H1 (cell line): ENCODE data around the gene GID4. TPM values are rescaled to one million over a fixed set of nuclear protein-coding genes. Genes with fewer than 3 reads are reported as not detected.

Source experiments
- CTCF ChIA-PET: fragments of 300-600 bp; sonication (Branson Sonifier 250); formaldehyde crosslinking; loops from one replicate; lab custom pipeline; 2021; ENCODE audit not compliant: partially characterized antibody; lab: Charles Lee
- POLR2A ChIA-PET: fragments of 300-600 bp; sonication (Branson Sonifier 250); formaldehyde crosslinking; loops from one replicate; lab custom pipeline; 2021; ENCODE audit warnings: inconsistent platforms; ENCODE audit not compliant: partially characterized antibody; lab: Charles Lee
- DNase-seq, 2 experiments: peaks; one replicate each; pipeline versions ENCODE4 v3.0.0 to v3.0.0-alpha.2; 2010 to 2022; ENCODE audit warnings: low spot score in 2 of 2, low read depth in 1 of 2, mixed read lengths in 1 of 2
- FAIRE-seq: peaks from 2 replicates; lab custom pipeline; 2011; peaks lifted over from hg19 to GRCh38; lab: Jason Lieb, UNC
- H2AFZ ChIP-seq: 2 replicates; pipeline ENCODE4 v1.8.1; 2012; ENCODE audit warnings: low read length, inconsistent platforms
- H2AK5ac ChIP-seq: 2 replicates; pipeline ENCODE4 v1.6.1; 2013; ENCODE audit warnings: low read depth, low read length
- H2BK120ac ChIP-seq: replicated peaks from 2 replicates; pipeline ENCODE3; 2013; ENCODE audit warnings: low read depth, low read length, inconsistent platforms
- H2BK12ac ChIP-seq: 2 replicates; pipeline ENCODE4 v1.6.1; 2013; ENCODE audit warnings: low read depth, low read length
- H2BK15ac ChIP-seq: 2 replicates; pipeline ENCODE4 v1.6.1; 2013; ENCODE audit warnings: low read length
- H2BK20ac ChIP-seq: 2 replicates; pipeline ENCODE4 v1.6.1; 2013; ENCODE audit warnings: low read length
- H2BK5ac ChIP-seq: 2 replicates; pipeline ENCODE4 v1.6.1; 2013; ENCODE audit warnings: low read depth, low read length
- H3K14ac ChIP-seq: 2 replicates; pipeline ENCODE4 v1.6.1; 2013; ENCODE audit warnings: inconsistent platforms; ENCODE audit not compliant: insufficient read length
- H3K18ac ChIP-seq: 2 replicates; pipeline ENCODE4 v1.6.1; 2013; ENCODE audit warnings: low read length; ENCODE audit errors: extremely low read depth
- H3K23ac ChIP-seq: 2 replicates; pipeline ENCODE4 v1.6.1; 2013; ENCODE audit warnings: inconsistent platforms; ENCODE audit not compliant: insufficient read length
- H3K23me2 ChIP-seq: 2 replicates; pipeline ENCODE4 v1.6.1; 2013; ENCODE audit warnings: low read depth, low read length
- H3K27ac ChIP-seq: 2 replicates; pipeline ENCODE4 v1.6.1; 2011; ENCODE audit warnings: low read depth, low read length, inconsistent platforms
- H3K27me3 ChIP-seq, 4 experiments: replicated peaks in 1 of 4; 1 replicate in 1 of 4; 2 replicates in 3 of 4; pipeline versions ENCODE4 v1.6.1 to v1.8.1; 2011 to 2013; ENCODE audit warnings: low read length in 3 of 4, mild to moderate bottlenecking in 3 of 4, inconsistent platforms in 2 of 4, mixed read lengths in 2 of 4, moderate library complexity in 1 of 4; ENCODE audit not compliant: control insufficient read depth in 3 of 4, insufficient read depth in 3 of 4; ENCODE audit errors: extremely low read depth in 1 of 4
- H3K36me3 ChIP-seq, 4 experiments: 2 replicates each; pipeline versions ENCODE4 v1.6.1 to v1.8.1; 2011 to 2013; ENCODE audit warnings: mild to moderate bottlenecking in 4 of 4, low read length in 3 of 4, moderate library complexity in 2 of 4, control low read depth in 1 of 4, inconsistent platforms in 1 of 4; ENCODE audit not compliant: insufficient read depth in 4 of 4, control insufficient read depth in 2 of 4
- H3K4ac ChIP-seq: replicated peaks from 2 replicates; pipeline ENCODE3; 2013; ENCODE audit warnings: low read length, low read depth, mixed read lengths, inconsistent platforms; ENCODE audit not compliant: insufficient read length
- H3K4me1 ChIP-seq, 4 experiments: replicated peaks in 1 of 4; 1 replicate in 1 of 4; 2 replicates in 3 of 4; pipeline versions ENCODE4 v1.6.1 to v1.8.1; 2011 to 2013; ENCODE audit warnings: low read length in 3 of 4, inconsistent platforms in 2 of 4, mixed read lengths in 1 of 4; ENCODE audit not compliant: insufficient read depth in 4 of 4, control insufficient read depth in 3 of 4
- H3K4me2 ChIP-seq, 2 experiments: 2 replicates each; pipeline versions ENCODE4 v1.6.1 to v1.8.1; 2011 to 2013; ENCODE audit warnings: low read depth in 2 of 2, low read length in 2 of 2, control low read depth in 1 of 2, inconsistent platforms in 1 of 2, mild to moderate bottlenecking in 1 of 2; ENCODE audit not compliant: insufficient read depth in 1 of 2
- H3K4me3 ChIP-seq, 4 experiments: fragments of 200-600, 300-600 bp in 1 of 4; sonication (generic), shearing (Covaris generic), sonication (Bioruptor Twin) in 1 of 4; 2 replicates each; pipeline versions ENCODE4 v1.5.1 to v1.8.1; 2011 to 2016; ENCODE audit warnings: low read length in 4 of 4, low read depth in 3 of 4, control low read depth in 2 of 4, inconsistent platforms in 2 of 4, mild to moderate bottlenecking in 2 of 4, mixed read lengths in 1 of 4, moderate library complexity in 1 of 4; ENCODE audit not compliant: insufficient read depth in 2 of 4; ENCODE audit errors: extremely low read depth in 1 of 4
- H3K56ac ChIP-seq: replicated peaks from 2 replicates; pipeline ENCODE3; 2013; ENCODE audit warnings: low read depth, mild to moderate bottlenecking, mixed read lengths, low read length, inconsistent platforms; ENCODE audit not compliant: insufficient read length
- H3K79me1 ChIP-seq: 2 replicates; pipeline ENCODE4 v1.6.1; 2013; ENCODE audit warnings: low read depth, low read length, control low read depth
- H3K79me2 ChIP-seq, 2 experiments: 2 replicates each; pipeline versions ENCODE4 v1.6.1 to v1.8.1; 2012 to 2013; ENCODE audit warnings: low read length in 2 of 2, mild to moderate bottlenecking in 2 of 2, inconsistent platforms in 1 of 2; ENCODE audit not compliant: insufficient read depth in 2 of 2, control insufficient read depth in 1 of 2
- H3K9ac ChIP-seq, 4 experiments: replicated peaks in 1 of 4; 1 replicate in 1 of 4; 2 replicates in 3 of 4; pipeline versions ENCODE4 v1.6.1 to v1.8.1; 2011 to 2013; ENCODE audit warnings: low read depth in 3 of 4, low read length in 3 of 4, control low read depth in 2 of 4, mild to moderate bottlenecking in 2 of 4, moderate library complexity in 2 of 4, inconsistent platforms in 1 of 4; ENCODE audit errors: extremely low read depth in 1 of 4
- H3K9me3 ChIP-seq, 2 experiments: 2 replicates each; pipeline versions ENCODE4 v1.6.1 to v1.8.1; 2012 to 2013; ENCODE audit warnings: mild to moderate bottlenecking in 2 of 2, moderate library complexity in 2 of 2, control low read depth in 1 of 2, inconsistent platforms in 1 of 2, low read depth in 1 of 2, low read length in 1 of 2, mixed read lengths in 1 of 2; ENCODE audit not compliant: insufficient read depth in 2 of 2
- H4K20me1 ChIP-seq, 2 experiments: replicated peaks in 1 of 2; 2 replicates each; pipeline versions ENCODE3 to v1.8.1; 2011 to 2013; ENCODE audit warnings: inconsistent platforms in 2 of 2, low read length in 2 of 2, mild to moderate bottlenecking in 1 of 2; ENCODE audit not compliant: insufficient read depth in 2 of 2, control insufficient read depth in 1 of 2
- H4K5ac ChIP-seq: 2 replicates; pipeline ENCODE4 v1.6.1; 2013; ENCODE audit warnings: low read length, low read depth, mixed read lengths, inconsistent platforms; ENCODE audit not compliant: insufficient read length
- H4K8ac ChIP-seq: 2 replicates; pipeline ENCODE4 v1.8.0; 2013; ENCODE audit warnings: mild to moderate bottlenecking, moderate library complexity, low read length, inconsistent platforms; ENCODE audit not compliant: insufficient read depth; ENCODE audit errors: extremely low read depth
- H4K91ac ChIP-seq: replicated peaks from 2 replicates; pipeline ENCODE3; 2013; ENCODE audit warnings: low read length, mixed read lengths, inconsistent platforms; ENCODE audit not compliant: insufficient read length
- ASH2L ChIP-seq: fragments of 200-600, 300-600 bp; sonication (generic); IDR thresholded peaks from one replicate; pipeline ENCODE4 v1.7.1; 2017; ENCODE audit warnings: low read length
- GTF2F1 ChIP-seq: IDR thresholded peaks from 2 replicates; pipeline ENCODE4 v1.6.1; 2012; ENCODE audit warnings: low read depth, low read length, improper control_type of control experiment, borderline replicate concordance
- JUN ChIP-seq: IDR thresholded peaks from 2 replicates; pipeline ENCODE4 v1.6.1; 2011; ENCODE audit warnings: low read depth, mild to moderate bottlenecking, improper control_type of control experiment, low read length
- KDM5A ChIP-seq: fragments of 200-600 bp; IDR thresholded peaks from 2 replicates; pipeline ENCODE4 v1.7.1; 2012; ENCODE audit warnings: mild to moderate bottlenecking, low read length, inconsistent platforms, mixed read lengths
- PHF8 ChIP-seq: fragments of 200-600 bp; sonication (generic); conservative IDR thresholded peaks from 2 replicates; pipeline ENCODE4 v1.7.1; 2012; ENCODE audit warnings: low read depth, mild to moderate bottlenecking, inconsistent platforms, low read length, moderate library complexity
- TAF1 ChIP-seq: IDR thresholded peaks from 2 replicates; pipeline ENCODE4 v1.6.1; 2011; ENCODE audit warnings: mild to moderate bottlenecking, low read depth, low read length
- TAF7 ChIP-seq: optimal IDR thresholded peaks from 2 replicates; pipeline ENCODE3; 2011; ENCODE audit warnings: low read depth, mild to moderate bottlenecking, inconsistent platforms, low read length, moderate library complexity, borderline replicate concordance
- WGBS, 2 experiments: shearing (Covaris generic) in 1 of 2; methylation state at CpG; one replicate each; pipeline versions ENCODE4 v1.1.6 to v1.1.7; 2013 to 2015; ENCODE audit warnings: low lambda C conversion rate in 2 of 2, mixed read lengths in 2 of 2, inconsistent platforms in 1 of 2, low coverage in 1 of 2, missing lambda C conversion rate in 1 of 2; ENCODE audit not compliant: insufficient replicate concordance in 2 of 2, insufficient coverage in 1 of 2, insufficient read length in 1 of 2; ENCODE audit errors: extremely low coverage in 1 of 2, missing lambda C conversion rate in 1 of 2; 5-methylcytosine and 5-hydroxymethylcytosine counted together
- polyA plus RNA-seq, 7 experiments: library from polyadenylated mRNA; depleted of rRNA in 3 of 7; stranded (reverse) in 5 of 7; unstranded in 2 of 7; fragments of >200 nt in 5 of 7; fragments of 200-250 nt in 2 of 7; gene quantifications; 1 replicate in 5 of 7; 2 replicates in 1 of 7; 4 replicates in 1 of 7; pipeline versions ENCODE4 v1.2.1 to v1.2.3, GENCODE V29; 2011 to 2013; ENCODE audit warnings: missing spikeins in 2 of 7, mixed read lengths in 2 of 7
- total RNA-seq: library from RNA; stranded (reverse); fragmentation: NEBNext Ultra II Directional; extraction: Animal tissue kit (Norgen Biotek cat#: 25700); gene quantifications from 2 replicates; pipeline ENCODE4 v1.2.1, GENCODE V29; 2021
- TF ChIP-seq, protein P1 (sequence below), 3 experiments: IDR thresholded peaks; 1 replicate in 2 of 3; 2 replicates in 1 of 3; pipeline versions ENCODE4 v1.5.1 to v1.6.1; 2011; ENCODE audit warnings: low read length in 3 of 3, mild to moderate bottlenecking in 3 of 3, inconsistent platforms in 2 of 3, low read depth in 1 of 3, moderate library complexity in 1 of 3; ENCODE audit not compliant: insufficient read depth in 1 of 3; ENCODE audit errors: control extremely low read depth in 1 of 3

The GID4 gene
- total and polyA plus RNA-seq, 2 of the 8 experiments (the other 6 are each of a cell fraction or from before 2014, with no cell fraction given) = 5.6 to 15.0 TPM

DNA sequence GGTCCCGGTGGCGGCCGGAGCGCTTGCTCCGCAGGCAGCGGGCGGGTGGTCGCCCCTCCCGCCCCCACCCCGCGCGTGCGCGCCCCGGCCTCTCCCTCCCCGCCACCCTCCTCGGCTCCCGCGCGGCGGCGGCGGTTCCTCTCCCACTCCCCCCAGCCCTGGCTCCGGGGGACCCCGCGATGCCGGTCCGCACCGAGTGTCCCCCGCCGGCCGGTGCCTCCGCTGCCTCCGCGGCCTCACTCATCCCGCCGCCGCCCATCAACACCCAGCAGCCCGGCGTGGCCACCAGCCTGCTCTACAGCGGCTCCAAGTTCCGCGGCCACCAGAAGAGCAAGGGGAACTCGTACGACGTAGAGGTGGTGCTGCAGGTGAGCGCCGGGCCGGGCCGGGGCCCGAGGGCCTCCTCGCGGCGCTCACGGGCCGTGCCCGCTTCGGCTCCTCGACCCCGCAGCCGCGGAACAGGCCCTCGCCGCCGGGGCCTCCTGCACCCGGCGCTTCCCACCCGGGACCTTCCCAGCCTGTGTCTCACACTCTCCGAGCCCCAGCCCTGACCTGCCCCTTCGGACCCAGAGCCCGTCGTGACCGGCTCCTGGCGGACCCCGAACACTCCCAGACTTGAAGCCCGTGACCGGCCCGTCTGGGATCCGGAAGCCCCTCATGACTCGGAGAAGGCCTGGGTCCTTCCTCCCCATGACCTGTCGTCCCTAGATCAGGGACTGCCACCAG, 490 bp downstream of the GID4 start:
- no peak overlapping the region for H3K56ac ChIP-seq
- peak overlapping the region; percentile 62 for H4K8ac ChIP-seq
- H3K14ac ChIP-seq = no peak overlapping the region
- no peak overlapping the region for H2BK12ac ChIP-seq
- H3K4ac ChIP-seq = no peak overlapping the region
- FAIRE-seq = no peak
- H4K91ac ChIP-seq = no peak overlapping the region
- POLR2A ChIA-PET = interaction anchor here (1.6 kb wide), 1 partner anchor 16 kb away, joined by 7 read pairs; no protein-coding TSS in a partner anchor
- H3K36me3 ChIP-seq = no peaks in the 10 kb centered on the region
- WGBS, 2 experiments = 3% methylated on average over 38 of the region's 81 CpGs; no CpG with 5 or more reads in 1 of the 2 experiments
- H3K27me3 ChIP-seq = peaks cover 0 to 6% (median 3%) of the 10 kb centered on the region in 4 experiments; a peak in 2 of 7 replicates
- no peak overlapping the region for H2BK20ac ChIP-seq
- H4K20me1 ChIP-seq = peaks cover 4 to 5% of the 10 kb centered on the region in 2 experiments
- peak in 1 of 2 experiments; percentile 56 for DNase-seq
- no peak overlapping the region for H2BK15ac ChIP-seq
- no peak overlapping the region for H2BK5ac ChIP-seq
- H2BK120ac ChIP-seq = no peak overlapping the region
- H3K18ac ChIP-seq = no peak overlapping the region
- no peak overlapping the region for H3K23ac ChIP-seq
- H2AK5ac ChIP-seq = no peak overlapping the region
- no peak overlapping the region; the same call in 1 of the 2 replicates for H2AFZ ChIP-seq
- H3K4me2 ChIP-seq = peak overlapping the region; percentile 71 to 84
- H3K27ac ChIP-seq = no peak overlapping the region
- CTCF ChIA-PET = interaction anchor here (1.0 kb wide), 1 partner anchor 229 kb away, joined by 3 read pairs; no protein-coding TSS in a partner anchor
- H3K4me3 ChIP-seq = peak overlapping the region; percentile 60 to 95 (median 86)
- peaks cover 3% of the 10 kb centered on the region; the same call in 1 of the 2 replicates for H3K79me1 ChIP-seq
- H3K23me2 ChIP-seq = peaks cover 7% of the 10 kb centered on the region
- H3K4me1 ChIP-seq = peaks cover 0 to 4% (median 3%) of the 10 kb centered on the region in 4 experiments
- H4K5ac ChIP-seq = peak overlapping the region; percentile 30
- peak overlapping the region in 3 of 4 experiments; percentile 39 to 78 (median 53); a peak in 5 of 7 replicates for H3K9ac ChIP-seq
- H3K9me3 ChIP-seq = no peaks in the 10 kb centered on the region
- peaks cover 0 to 20% of the 10 kb centered on the region in 2 experiments; a peak in 1 of 4 replicates for H3K79me2 ChIP-seq
- TF ChIP-seq TAF7 (peak; percentile 34), KDM5A (no peak), JUN (no peak), ASH2L (peak; percentile 61), GTF2F1 (no peak), PHF8 (peak; percentile 56), TAF1 (0 out of 2 replicates have a peak, but pooled peaks have one; percentile 39)
- TF ChIP-seq, protein P1, sequence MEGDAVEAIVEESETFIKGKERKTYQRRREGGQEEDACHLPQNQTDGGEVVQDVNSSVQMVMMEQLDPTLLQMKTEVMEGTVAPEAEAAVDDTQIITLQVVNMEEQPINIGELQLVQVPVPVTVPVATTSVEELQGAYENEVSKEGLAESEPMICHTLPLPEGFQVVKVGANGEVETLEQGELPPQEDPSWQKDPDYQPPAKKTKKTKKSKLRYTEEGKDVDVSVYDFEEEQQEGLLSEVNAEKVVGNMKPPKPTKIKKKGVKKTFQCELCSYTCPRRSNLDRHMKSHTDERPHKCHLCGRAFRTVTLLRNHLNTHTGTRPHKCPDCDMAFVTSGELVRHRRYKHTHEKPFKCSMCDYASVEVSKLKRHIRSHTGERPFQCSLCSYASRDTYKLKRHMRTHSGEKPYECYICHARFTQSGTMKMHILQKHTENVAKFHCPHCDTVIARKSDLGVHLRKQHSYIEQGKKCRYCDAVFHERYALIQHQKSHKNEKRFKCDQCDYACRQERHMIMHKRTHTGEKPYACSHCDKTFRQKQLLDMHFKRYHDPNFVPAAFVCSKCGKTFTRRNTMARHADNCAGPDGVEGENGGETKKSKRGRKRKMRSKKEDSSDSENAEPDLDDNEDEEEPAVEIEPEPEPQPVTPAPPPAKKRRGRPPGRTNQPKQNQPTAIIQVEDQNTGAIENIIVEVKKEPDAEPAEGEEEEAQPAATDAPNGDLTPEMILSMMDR (IDR thresholded peaks at IDR 0.05; ENCODE audit: control extremely low read depth in 1 of 3, insufficient read depth in 1 of 3, low read depth in 1 of 3, low read length in 3 of 3) = 0 out of 4 replicates have a peak, but pooled peaks of 1 of the 3 experiments have one; percentile 3
